Activated naive CD4-positive, alpha-beta T cell treated with anti-CD3 and anti-CD28 coated beads, Interleukin-2, amount 50 U/mL, for 16 hours (primary cell): ENCODE results near the gene WSB1.

Experiments used
- DNase-seq: peaks from one replicate; pipeline ENCODE4 v3.0.0-alpha.2; 2020

The WSB1 gene

GRCh38 chr17:27340575-27340974 lies 46.7 kb downstream of the WSB1 start:
- DNase-seq: no peak

GRCh38 chr17:27341041-27341471 lies 47.1 kb downstream of the WSB1 start:
- DNase-seq: no peak

GRCh38 chr17:27342059-27342458 lies 48.1 kb downstream of the WSB1 start:
- DNase-seq: no peak

- DNase-seq: no peak
Observed at GRCh38 chr17:27343294-27343693, 49.4 kb downstream of the WSB1 start.

GRCh38 chr17:27343977-27344607 lies 50.2 kb downstream of the WSB1 start:
- DNase-seq: no peak

GRCh38 chr17:27345141-27345904 lies 51.4 kb downstream of the WSB1 start:
- DNase-seq: no peak

- DNase-seq: no peak
Observed at GRCh38 chr17:27346228-27346899, 52.5 kb downstream of the WSB1 start.

GRCh38 chr17:27348196-27348595 lies 54.3 kb downstream of the WSB1 start:
- no peak for DNase-seq

GRCh38 chr17:27349540-27350021 lies 55.7 kb downstream of the WSB1 start:
- no peak for DNase-seq

GRCh38 chr17:27351759-27352158 lies 57.8 kb downstream of the WSB1 start:
- no peak for DNase-seq

GRCh38 chr17:27352448-27353032 lies 58.6 kb downstream of the WSB1 start:
- DNase-seq: no peak

- no peak for DNase-seq
Observed at GRCh38 chr17:27353033-27353460, 59.1 kb downstream of the WSB1 start.

GRCh38 chr17:27353461-27354050 lies 59.6 kb downstream of the WSB1 start:
- DNase-seq: peak; percentile 85

GRCh38 chr17:27354051-27354490 lies 60.2 kb downstream of the WSB1 start:
- DNase-seq: no peak

- no peak for DNase-seq
Observed at GRCh38 chr17:27354491-27355081, 60.7 kb downstream of the WSB1 start.

- no peak for DNase-seq
Observed at GRCh38 chr17:27355419-27355818, 61.5 kb downstream of the WSB1 start.

- no peak for DNase-seq
Observed at GRCh38 chr17:27356091-27356705, 62.3 kb downstream of the WSB1 start.

GRCh38 chr17:27357236-27357635 lies 63.3 kb downstream of the WSB1 start:
- DNase-seq: no peak

- no peak for DNase-seq
Observed at GRCh38 chr17:27360507-27360906, 66.6 kb downstream of the WSB1 start.

GRCh38 chr17:27361695-27362094 lies 67.8 kb downstream of the WSB1 start:
- no peak for DNase-seq

GRCh38 chr17:27362503-27362902 lies 68.6 kb downstream of the WSB1 start:
- no peak for DNase-seq

- DNase-seq: no peak
Observed at GRCh38 chr17:27362909-27363308, 69.0 kb downstream of the WSB1 start.
